ENCODE results near the gene DEDD. TPM values are rescaled to one million over a fixed set of nuclear protein-coding genes. Genes with fewer than 3 reads are reported as not detected.

The DEDD gene
- total RNA-seq, 1 experiment from 2014 or later: 39.2 TPM

- POLR2A ChIA-PET (ENCODE audit: unreplicated experiment): no interaction called here
- Histone ChIP-seq H3K27me3 (ENCODE audit: low read length) (no peaks in the 10 kb centered on the region), H3K9me3 (ENCODE audit: low read length) (no peaks in the 10 kb centered on the region), H3K4me3 (ENCODE audit: low read length) (peak overlapping the region; percentile 87), H2AFZ (ENCODE audit: low read length) (no peak overlapping the region), H3K79me2 (ENCODE audit: low read length) (peaks cover 19% of the 10 kb centered on the region), H3K4me2 (ENCODE audit: low read length) (peak overlapping the region; percentile 94), H3K36me3 (ENCODE audit: low read depth, low read length) (peaks cover 40% of the 10 kb centered on the region; the same call in 1 of the 2 replicates), H3F3A (ENCODE audit: low read length, unreplicated experiment) (no peaks in the 10 kb centered on the region), H3K9ac (ENCODE audit: low read length) (peak overlapping the region; percentile 80; the same call in 1 of the 2 replicates), H3K27ac (ENCODE audit: low read length) (no peak overlapping the region), H3K9me2 (replicated peaks; ENCODE audit: low read length) (no peaks in the 10 kb centered on the region), H4K20me1 (ENCODE audit: low read length) (no peaks in the 10 kb centered on the region), H3K4me1 (ENCODE audit: insufficient read depth, low read length) (peaks cover 18% of the 10 kb centered on the region)
- CTCF ChIA-PET: no interaction called here
- ATAC-seq (no peak), DNase-seq (no peak)
- TF ChIP-seq EZH2phosphoT487 (IDR thresholded peaks at IDR 0.05; ENCODE audit: borderline replicate concordance, low read length) (no peak), EZH2 (IDR thresholded peaks at IDR 0.05; ENCODE audit: low read length, unreplicated experiment) (no peak)
- TF ChIP-seq, protein P1, sequence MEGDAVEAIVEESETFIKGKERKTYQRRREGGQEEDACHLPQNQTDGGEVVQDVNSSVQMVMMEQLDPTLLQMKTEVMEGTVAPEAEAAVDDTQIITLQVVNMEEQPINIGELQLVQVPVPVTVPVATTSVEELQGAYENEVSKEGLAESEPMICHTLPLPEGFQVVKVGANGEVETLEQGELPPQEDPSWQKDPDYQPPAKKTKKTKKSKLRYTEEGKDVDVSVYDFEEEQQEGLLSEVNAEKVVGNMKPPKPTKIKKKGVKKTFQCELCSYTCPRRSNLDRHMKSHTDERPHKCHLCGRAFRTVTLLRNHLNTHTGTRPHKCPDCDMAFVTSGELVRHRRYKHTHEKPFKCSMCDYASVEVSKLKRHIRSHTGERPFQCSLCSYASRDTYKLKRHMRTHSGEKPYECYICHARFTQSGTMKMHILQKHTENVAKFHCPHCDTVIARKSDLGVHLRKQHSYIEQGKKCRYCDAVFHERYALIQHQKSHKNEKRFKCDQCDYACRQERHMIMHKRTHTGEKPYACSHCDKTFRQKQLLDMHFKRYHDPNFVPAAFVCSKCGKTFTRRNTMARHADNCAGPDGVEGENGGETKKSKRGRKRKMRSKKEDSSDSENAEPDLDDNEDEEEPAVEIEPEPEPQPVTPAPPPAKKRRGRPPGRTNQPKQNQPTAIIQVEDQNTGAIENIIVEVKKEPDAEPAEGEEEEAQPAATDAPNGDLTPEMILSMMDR (conservative IDR thresholded peaks at IDR 0.05; ENCODE audit: low read depth, low read length): no peak
- intact Hi-C loops (cut with micrococcal nuclease): no loop called here
- no TSS peak for BruUV-seq (replicated peaks)
Measured at GRCh38 chr1:161175771-161176453, 43.4 kb upstream of the DEDD start.

DNA sequence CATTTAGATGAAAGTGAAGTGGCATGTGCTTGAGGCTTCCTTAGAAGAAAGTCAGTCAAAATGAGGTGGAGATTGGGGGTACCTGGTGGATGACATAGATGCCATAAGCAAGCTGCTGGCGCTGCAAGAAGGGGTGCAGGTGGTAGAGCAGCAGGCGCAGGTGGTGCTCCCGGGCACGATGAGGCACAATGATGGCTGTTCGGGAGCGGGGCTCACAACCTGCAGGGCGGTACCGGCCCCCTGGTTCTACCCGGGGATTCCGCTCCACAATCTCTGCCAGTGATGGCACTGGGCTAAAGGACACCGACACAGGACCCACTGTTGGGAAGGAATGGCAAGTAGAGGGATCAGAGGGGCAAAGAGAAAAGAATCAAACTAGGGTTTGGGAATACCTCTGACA lies 42.4 kb upstream of the DEDD start:
- Histone ChIP-seq H3K9ac (ENCODE audit: low read length) (no peak overlapping the region), H4K20me1 (ENCODE audit: low read length) (no peaks in the 10 kb centered on the region), H2AFZ (ENCODE audit: low read length) (no peak overlapping the region), H3K79me2 (ENCODE audit: low read length) (peaks cover 19% of the 10 kb centered on the region), H3K4me1 (ENCODE audit: insufficient read depth, low read length) (peaks cover 18% of the 10 kb centered on the region), H3K4me3 (ENCODE audit: low read length) (no peak overlapping the region), H3K36me3 (ENCODE audit: low read depth, low read length) (peaks cover 47% of the 10 kb centered on the region; the same call in 1 of the 2 replicates), H3K27ac (ENCODE audit: low read length) (no peak overlapping the region), H3K4me2 (ENCODE audit: low read length) (no peak overlapping the region), H3F3A (ENCODE audit: low read length, unreplicated experiment) (no peaks in the 10 kb centered on the region), H3K9me2 (replicated peaks; ENCODE audit: low read length) (no peaks in the 10 kb centered on the region), H3K27me3 (ENCODE audit: low read length) (no peaks in the 10 kb centered on the region), H3K9me3 (ENCODE audit: low read length) (no peaks in the 10 kb centered on the region)
- CTCF ChIA-PET: no interaction called here
- TF ChIP-seq EZH2phosphoT487 (IDR thresholded peaks at IDR 0.05; ENCODE audit: borderline replicate concordance, low read length): no peak
- TF ChIP-seq, protein P1 (conservative IDR thresholded peaks at IDR 0.05; ENCODE audit: low read depth, low read length): no peak
- no peak for TF ChIP-seq EZH2 (IDR thresholded peaks at IDR 0.05; ENCODE audit: low read length, unreplicated experiment)
- BruUV-seq (replicated peaks): no TSS peak
- DNase-seq: no peak
- POLR2A ChIA-PET (ENCODE audit: unreplicated experiment): no interaction called here
- ATAC-seq: no peak
- intact Hi-C loops (cut with micrococcal nuclease): no loop called here

- Histone ChIP-seq H4K20me1 (ENCODE audit: low read length) (no peaks in the 10 kb centered on the region), H3K27me3 (ENCODE audit: low read length) (no peaks in the 10 kb centered on the region), H3K36me3 (ENCODE audit: low read depth, low read length) (peaks cover 47% of the 10 kb centered on the region; the same call in 1 of the 2 replicates), H3F3A (ENCODE audit: low read length, unreplicated experiment) (no peaks in the 10 kb centered on the region), H2AFZ (ENCODE audit: low read length) (no peak overlapping the region), H3K4me1 (ENCODE audit: insufficient read depth, low read length) (peaks cover 18% of the 10 kb centered on the region), H3K9ac (ENCODE audit: low read length) (no peak overlapping the region), H3K9me2 (replicated peaks; ENCODE audit: low read length) (no peaks in the 10 kb centered on the region), H3K4me2 (ENCODE audit: low read length) (no peak overlapping the region), H3K9me3 (ENCODE audit: low read length) (no peaks in the 10 kb centered on the region), H3K79me2 (ENCODE audit: low read length) (peaks cover 19% of the 10 kb centered on the region), H3K4me3 (ENCODE audit: low read length) (no peak overlapping the region), H3K27ac (ENCODE audit: low read length) (no peak overlapping the region)
- ChIA-PET POLR2A (ENCODE audit: unreplicated experiment) (no interaction called here), CTCF (no interaction called here)
- no peak for ATAC-seq
- TF ChIP-seq, protein P1 (conservative IDR thresholded peaks at IDR 0.05; ENCODE audit: low read depth, low read length): no peak
- TF ChIP-seq EZH2phosphoT487 (IDR thresholded peaks at IDR 0.05; ENCODE audit: borderline replicate concordance, low read length) (no peak), EZH2 (IDR thresholded peaks at IDR 0.05; ENCODE audit: low read length, unreplicated experiment) (no peak)
- no TSS peak for BruUV-seq (replicated peaks)
- no peak for DNase-seq
- intact Hi-C loops (cut with micrococcal nuclease): no loop called here
Measured at GRCh38 chr1:161173711-161174110, 41.2 kb upstream of the DEDD start.

Data from PC-3 (cell line).